ENCODE results near the gene FAM83G.

FAM83G gene

GRCh38 chr17:18950346-18950745 is 54.2 kb downstream of the FAM83G start:
- POLR2A ChIA-PET, result no interaction called here
- no peak for DNase-seq (ENCODE audit: extremely low spot score)
- CTCF ChIA-PET, result no interaction called here
- TF ChIP-seq FOXA1 (IDR thresholded peaks at IDR 0.05) (no peak), L3MBTL2 (conservative IDR thresholded peaks at IDR 0.05) (no peak), SUZ12 (IDR thresholded peaks at IDR 0.05) (no peak), ARNT (IDR thresholded peaks at IDR 0.05) (no peak), CTBP1 (IDR thresholded peaks at IDR 0.05; ENCODE audit: borderline replicate concordance) (no peak), BHLHE40 (IDR thresholded peaks at IDR 0.05; ENCODE audit: borderline replicate concordance) (no peak), NFRKB (IDR thresholded peaks at IDR 0.05) (no peak), FOXM1 (IDR thresholded peaks at IDR 0.05; ENCODE audit: borderline replicate concordance) (no peak), ZNF384 (IDR thresholded peaks at IDR 0.05) (no peak), FOXK2 (IDR thresholded peaks at IDR 0.05) (no peak), HDGF (IDR thresholded peaks at IDR 0.05; ENCODE audit: borderline replicate concordance) (no peak), ELF4 (IDR thresholded peaks at IDR 0.05) (no peak), TARDBP (IDR thresholded peaks at IDR 0.05) (no peak)
- TF ChIP-seq, protein P1, sequence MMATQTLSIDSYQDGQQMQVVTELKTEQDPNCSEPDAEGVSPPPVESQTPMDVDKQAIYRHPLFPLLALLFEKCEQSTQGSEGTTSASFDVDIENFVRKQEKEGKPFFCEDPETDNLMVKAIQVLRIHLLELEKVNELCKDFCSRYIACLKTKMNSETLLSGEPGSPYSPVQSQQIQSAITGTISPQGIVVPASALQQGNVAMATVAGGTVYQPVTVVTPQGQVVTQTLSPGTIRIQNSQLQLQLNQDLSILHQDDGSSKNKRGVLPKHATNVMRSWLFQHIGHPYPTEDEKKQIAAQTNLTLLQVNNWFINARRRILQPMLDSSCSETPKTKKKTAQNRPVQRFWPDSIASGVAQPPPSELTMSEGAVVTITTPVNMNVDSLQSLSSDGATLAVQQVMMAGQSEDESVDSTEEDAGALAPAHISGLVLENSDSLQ (IDR thresholded peaks at IDR 0.05), result no peak

GRCh38 chr17:18949566-18949965 is 55.0 kb downstream of the FAM83G start:
- no peak for TF ChIP-seq HDGF (IDR thresholded peaks at IDR 0.05; ENCODE audit: borderline replicate concordance)
- no peak for TF ChIP-seq ARNT (IDR thresholded peaks at IDR 0.05)
- TF ChIP-seq FOXA1 (IDR thresholded peaks at IDR 0.05), result no peak
- no peak for TF ChIP-seq FOXK2 (IDR thresholded peaks at IDR 0.05)
- TF ChIP-seq CTBP1 (IDR thresholded peaks at IDR 0.05; ENCODE audit: borderline replicate concordance), result no peak
- TF ChIP-seq L3MBTL2 (conservative IDR thresholded peaks at IDR 0.05), result no peak
- TF ChIP-seq SUZ12 (IDR thresholded peaks at IDR 0.05), result no peak
- no peak for TF ChIP-seq NFRKB (IDR thresholded peaks at IDR 0.05)
- no peak for TF ChIP-seq ELF4 (IDR thresholded peaks at IDR 0.05)
- no peak for TF ChIP-seq FOXM1 (IDR thresholded peaks at IDR 0.05; ENCODE audit: borderline replicate concordance)
- TF ChIP-seq, protein P1 (IDR thresholded peaks at IDR 0.05), result no peak
- TF ChIP-seq SP1 (IDR thresholded peaks at IDR 0.05), result no peak
- CTCF ChIA-PET, result interaction anchor here (1.0 to 1.2 kb wide), 2 partner anchors 9 to 11 kb away, joined by 3 to 7 read pairs; no protein-coding TSS in a partner anchor
- POLR2A ChIA-PET, result interaction anchor here (0.6 kb wide), 1 partner anchor 8 kb away, joined by 3 read pairs; no protein-coding TSS in a partner anchor
- no peak for DNase-seq (ENCODE audit: extremely low spot score)

GRCh38 chr17:18948476-18949006 is 56.0 kb downstream of the FAM83G start:
- DNase-seq (ENCODE audit: extremely low spot score), result no peak
- ChIA-PET POLR2A (no interaction called here), CTCF (interaction anchor here (0.6 to 1.2 kb wide), 4 partner anchors 10 to 14 kb away, joined by 3 to 7 read pairs (median 4); no protein-coding TSS in a partner anchor)
- TF ChIP-seq SP1 (IDR thresholded peaks at IDR 0.05), result no peak
- no peak for TF ChIP-seq FOXK2 (IDR thresholded peaks at IDR 0.05)
- TF ChIP-seq CTBP1 (IDR thresholded peaks at IDR 0.05; ENCODE audit: borderline replicate concordance), result no peak
- no peak for TF ChIP-seq LEF1 (IDR thresholded peaks at IDR 0.05; ENCODE audit: borderline replicate concordance)
- TF ChIP-seq FOXM1 (IDR thresholded peaks at IDR 0.05; ENCODE audit: borderline replicate concordance), result no peak
- TF ChIP-seq ELF4 (IDR thresholded peaks at IDR 0.05), result no peak
- TF ChIP-seq ZNF384 (IDR thresholded peaks at IDR 0.05), result no peak
- no peak for TF ChIP-seq FOXA1 (IDR thresholded peaks at IDR 0.05)
- TF ChIP-seq, protein P1 (IDR thresholded peaks at IDR 0.05), result no peak
- TF ChIP-seq ARNT (IDR thresholded peaks at IDR 0.05), result no peak
- TF ChIP-seq L3MBTL2 (conservative IDR thresholded peaks at IDR 0.05), result no peak
- no peak for TF ChIP-seq NFRKB (IDR thresholded peaks at IDR 0.05)
- TF ChIP-seq TARDBP (IDR thresholded peaks at IDR 0.05), result no peak
- no peak for TF ChIP-seq SUZ12 (IDR thresholded peaks at IDR 0.05)
- TF ChIP-seq HDGF (IDR thresholded peaks at IDR 0.05; ENCODE audit: borderline replicate concordance), result no peak
- no peak for TF ChIP-seq BHLHE40 (IDR thresholded peaks at IDR 0.05; ENCODE audit: borderline replicate concordance)

DNA sequence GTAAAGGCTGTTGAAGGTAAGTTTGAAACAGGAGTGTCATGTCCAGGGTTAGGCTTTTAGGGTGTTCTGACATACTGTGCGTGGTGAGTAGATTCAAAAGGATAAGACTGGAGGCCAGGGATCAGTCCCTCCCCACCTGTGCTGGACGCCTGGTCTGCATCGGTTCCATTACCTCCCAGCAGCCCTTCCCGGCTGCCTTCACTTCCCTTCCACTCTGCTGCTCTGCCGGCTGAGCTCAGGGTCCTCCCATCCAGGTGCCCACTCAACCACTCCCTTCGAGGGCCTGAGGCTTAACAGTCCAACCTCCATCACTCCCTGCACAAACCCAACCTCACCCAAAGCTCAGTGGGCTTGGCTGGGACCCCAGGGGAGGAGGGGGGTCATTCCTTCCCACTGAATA is 56.7 kb downstream of the FAM83G start:
- DNase-seq (ENCODE audit: extremely low spot score), result no peak

DNA sequence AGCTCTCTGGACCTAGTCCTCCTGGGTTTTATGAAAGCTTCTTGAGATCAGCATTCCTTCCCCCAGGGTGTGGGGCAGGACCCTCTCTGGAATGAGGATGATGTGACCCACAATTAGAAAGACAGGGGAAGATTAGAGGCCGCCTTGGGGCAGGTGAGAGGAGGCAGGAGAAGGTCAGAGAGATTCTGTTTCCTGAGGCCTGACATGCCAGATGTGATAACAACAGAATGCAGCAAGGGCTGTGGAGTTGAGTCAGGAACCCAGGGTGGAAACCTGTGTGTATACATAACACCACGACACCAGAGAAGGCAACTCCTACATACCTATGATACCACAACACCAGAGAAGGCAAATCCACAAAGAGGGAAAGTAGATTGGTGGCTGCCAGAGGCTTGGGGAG is 58.0 kb downstream of the FAM83G start:
- TF ChIP-seq FOXA1 (IDR thresholded peaks at IDR 0.05) (no peak), TARDBP (IDR thresholded peaks at IDR 0.05) (no peak), FOXK2 (IDR thresholded peaks at IDR 0.05) (no peak), BHLHE40 (IDR thresholded peaks at IDR 0.05; ENCODE audit: borderline replicate concordance) (no peak), L3MBTL2 (conservative IDR thresholded peaks at IDR 0.05) (no peak), FOXM1 (IDR thresholded peaks at IDR 0.05; ENCODE audit: borderline replicate concordance) (no peak), NFRKB (IDR thresholded peaks at IDR 0.05) (no peak), SUZ12 (IDR thresholded peaks at IDR 0.05) (no peak), LEF1 (IDR thresholded peaks at IDR 0.05; ENCODE audit: borderline replicate concordance) (no peak), ZNF384 (IDR thresholded peaks at IDR 0.05) (no peak)
- TF ChIP-seq, protein P1 (IDR thresholded peaks at IDR 0.05), result no peak
- POLR2A ChIA-PET, result interaction anchor here (0.9 kb wide), 1 partner anchor 20 kb away, joined by 3 read pairs; no protein-coding TSS in a partner anchor
- no peak for DNase-seq (ENCODE audit: extremely low spot score)
- CTCF ChIA-PET, result interaction anchor here (1.0 kb wide), 1 partner anchor 15 kb away, joined by 3 read pairs; no protein-coding TSS in a partner anchor

More for the DNA sequence above, 56.7 kb downstream of the FAM83G start:
- CTCF ChIA-PET, result interaction anchor here (1.0 kb wide), 1 partner anchor 13 kb away, joined by 4 read pairs; no protein-coding TSS in a partner anchor
- POLR2A ChIA-PET, result no interaction called here
- TF ChIP-seq ZNF384 (IDR thresholded peaks at IDR 0.05), result no peak
- TF ChIP-seq ELF4 (IDR thresholded peaks at IDR 0.05), result no peak
- no peak for TF ChIP-seq FOXA1 (IDR thresholded peaks at IDR 0.05)

All from HEK293T (cell line).